Caco-2 (cell line): Measurements from ENCODE around the gene ANAPC4. TPM values are rescaled to one million over a fixed set of nuclear protein-coding genes. Genes with fewer than 3 reads are reported as not detected.

Experiments used
- BruUV-seq: library from RNA; stranded (reverse); fragments of 400-500 nt; replicated peaks from 2 replicates; lab custom pipeline; 2021; lab: Mats Ljungman, UMichigan
- CTCF ChIA-PET: fragments of 300-600 bp; sonication (Branson Sonifier 250); formaldehyde crosslinking; loops from one replicate; lab custom pipeline; 2022; ENCODE audit warnings: antibody characterized with exemption; lab: Charles Lee
- POLR2A ChIA-PET: fragments of 300-600 bp; sonication (Branson Sonifier 250); formaldehyde crosslinking; loops from one replicate; lab custom pipeline; 2022; ENCODE audit warnings: antibody characterized with exemption; lab: Charles Lee
- DNase-seq, 2 experiments: peaks; one replicate each; pipeline versions ENCODE4 v3.0.0 to v3.0.0-alpha.2; 2020 to 2022
- H3K27me3 ChIP-seq: replicated peaks from 2 replicates; pipeline ENCODE4 v1.6.0; 2011; ENCODE audit warnings: low read length; ENCODE audit not compliant: control insufficient read depth, insufficient read depth
- H3K36me3 ChIP-seq: 2 replicates; pipeline ENCODE4 v1.5.1; 2011; ENCODE audit warnings: low read length; ENCODE audit not compliant: control insufficient read depth, insufficient read depth
- H3K4me1 ChIP-seq: fragments of 250-450 bp; sonication (Bioruptor Pico); 2 replicates; pipeline ENCODE4 v1.5.1; 2020; ENCODE audit warnings: mild to moderate bottlenecking
- H3K4me3 ChIP-seq: 2 replicates; pipeline ENCODE4 v1.5.1; 2011; ENCODE audit warnings: low read depth, mild to moderate bottlenecking, control low read depth, low read length
- H3K9me3 ChIP-seq: fragments of 250-450 bp; sonication (Bioruptor Pico); 2 replicates; pipeline ENCODE4 v1.5.1; 2020; ENCODE audit warnings: mild to moderate bottlenecking, moderate library complexity
- H3K27ac Mint-ChIP-seq: one replicate; pipeline ENCODE4 v1.8.0; 2022; ENCODE audit warnings: mixed read lengths; ENCODE audit not compliant: unreplicated experiment
- H3K27me3 Mint-ChIP-seq: one replicate; pipeline ENCODE4 v1.8.0; 2022; ENCODE audit warnings: mixed read lengths; ENCODE audit not compliant: insufficient read depth, unreplicated experiment
- H3K36me3 Mint-ChIP-seq: one replicate; pipeline ENCODE4 v1.8.0; 2022; ENCODE audit warnings: mild to moderate bottlenecking, mixed read lengths; ENCODE audit not compliant: insufficient read depth, unreplicated experiment
- H3K4me1 Mint-ChIP-seq: one replicate; pipeline ENCODE4 v1.8.0; 2022; ENCODE audit warnings: low read depth, mixed read lengths; ENCODE audit not compliant: unreplicated experiment
- H3K4me3 Mint-ChIP-seq: one replicate; pipeline ENCODE4 v1.8.0; 2022; ENCODE audit warnings: mild to moderate bottlenecking, moderate library complexity, mixed read lengths; ENCODE audit not compliant: unreplicated experiment
- H3K9me3 Mint-ChIP-seq: one replicate; pipeline ENCODE4 v1.8.0; 2022; ENCODE audit warnings: mixed read lengths; ENCODE audit not compliant: unreplicated experiment
- CTCF ChIP-seq, 2 experiments: fragments of 200-600 bp in 1 of 2; IDR thresholded peaks; 1 replicate in 1 of 2; 2 replicates in 1 of 2; pipeline versions ENCODE4 v1.5.1 to v1.8.0; 2011 to 2022; ENCODE audit warnings: antibody characterized with exemption in 1 of 2, control low read depth in 1 of 2, inconsistent platforms in 1 of 2, low read depth in 1 of 2, low read length in 1 of 2, mild to moderate bottlenecking in 1 of 2, moderate library complexity in 1 of 2; ENCODE audit not compliant: insufficient read depth in 1 of 2, severe bottlenecking in 1 of 2, unreplicated experiment in 1 of 2
- intact Hi-C: fragments of 100-400 bp; cut with micrococcal nuclease; formaldehyde crosslinking; loops from one replicate; pipeline ENCODE4 v1.10.0; 2022; ENCODE audit not compliant: unreplicated experiment
- total RNA-seq: library from RNA; stranded (reverse); gene quantifications from 2 replicates; pipeline ENCODE4 v1.2.3, GENCODE V29; 2022

Gene ANAPC4
- total RNA-seq, 1 experiment from 2014 or later: 32.3 TPM

- H3K36me3 ChIP-seq: no peaks in the 10 kb centered on the region
- no peak overlapping the region for H3K4me3 ChIP-seq
- Mint-ChIP-seq H3K27ac (no peak overlapping the region), H3K4me3 (no peak overlapping the region), H3K4me1 (no peaks in the 10 kb centered on the region), H3K36me3 (no peaks in the 10 kb centered on the region), H3K27me3 (no peaks in the 10 kb centered on the region), H3K9me3 (no peaks in the 10 kb centered on the region)
- peaks cover 19% of the 10 kb centered on the region for H3K4me1 ChIP-seq
- no TSS peak for BruUV-seq
- peak; percentile 43 to 58 for DNase-seq
- POLR2A ChIA-PET: no interaction called here
- CTCF ChIA-PET: interaction anchor here (1.1 kb wide), 1 partner anchor 319 kb away, joined by 3 read pairs; no protein-coding TSS in a partner anchor
- no peak for TF ChIP-seq CTCF (IDR thresholded peaks at IDR 0.05; ENCODE audit: insufficient read depth in 1 of 2, low read depth in 1 of 2, low read length in 1 of 2, severe bottlenecking in 1 of 2, unreplicated experiment in 1 of 2)
- H3K9me3 ChIP-seq: no peaks in the 10 kb centered on the region
- no peaks in the 10 kb centered on the region for H3K27me3 ChIP-seq
- intact Hi-C loops: loop anchor here (10.0 kb wide), 2 partner anchors 76 to 466 kb away; partner anchors contain the start of gene SMIM20
Observed at GRCh38 chr4:25448379-25449109, 71.5 kb downstream of the ANAPC4 start.

- no peak overlapping the region for H3K4me3 Mint-ChIP-seq
- DNase-seq: no peak
- H3K27me3 ChIP-seq: no peaks in the 10 kb centered on the region
- intact Hi-C loops: loop anchor here (10.0 kb wide), 2 partner anchors 76 to 466 kb away; partner anchors contain the start of gene SMIM20
- no peaks in the 10 kb centered on the region for H3K9me3 ChIP-seq
- H3K4me3 ChIP-seq: no peak overlapping the region
- no peaks in the 10 kb centered on the region for H3K4me1 Mint-ChIP-seq
- ChIA-PET CTCF (interaction anchor here (1.1 kb wide), 1 partner anchor 319 kb away, joined by 3 read pairs; no protein-coding TSS in a partner anchor), POLR2A (no interaction called here)
- peaks cover 19% of the 10 kb centered on the region for H3K4me1 ChIP-seq
- H3K27ac Mint-ChIP-seq: peak overlapping the region; percentile 23
- H3K36me3 ChIP-seq: no peaks in the 10 kb centered on the region
- no peak for TF ChIP-seq CTCF (IDR thresholded peaks at IDR 0.05; ENCODE audit: insufficient read depth in 1 of 2, low read depth in 1 of 2, low read length in 1 of 2, severe bottlenecking in 1 of 2, unreplicated experiment in 1 of 2)
- no peaks in the 10 kb centered on the region for H3K36me3 Mint-ChIP-seq
- no peaks in the 10 kb centered on the region for H3K9me3 Mint-ChIP-seq
- BruUV-seq: no TSS peak
- no peaks in the 10 kb centered on the region for H3K27me3 Mint-ChIP-seq
Observed at GRCh38 chr4:25449270-25449669, 72.2 kb downstream of the ANAPC4 start.

GRCh38 chr4:25449688-25450087, 72.6 kb downstream of the ANAPC4 start:
- no peaks in the 10 kb centered on the region for H3K27me3 Mint-ChIP-seq
- BruUV-seq: no TSS peak
- H3K9me3 Mint-ChIP-seq: no peaks in the 10 kb centered on the region
- H3K4me1 ChIP-seq: peaks cover 19% of the 10 kb centered on the region
- H3K27ac Mint-ChIP-seq: peak overlapping the region; percentile 23
- no peaks in the 10 kb centered on the region for H3K4me1 Mint-ChIP-seq
- no peak overlapping the region for H3K4me3 ChIP-seq
- H3K27me3 ChIP-seq: no peaks in the 10 kb centered on the region
- POLR2A ChIA-PET: no interaction called here
- CTCF ChIA-PET: no interaction called here
- intact Hi-C loops: loop anchor here (10.0 kb wide), 2 partner anchors 75 to 465 kb away; partner anchors contain the start of gene SMIM20
- no peaks in the 10 kb centered on the region for H3K36me3 ChIP-seq
- no peak for TF ChIP-seq CTCF (IDR thresholded peaks at IDR 0.05; ENCODE audit: insufficient read depth in 1 of 2, low read depth in 1 of 2, low read length in 1 of 2, severe bottlenecking in 1 of 2, unreplicated experiment in 1 of 2)
- no peak for DNase-seq
- H3K9me3 ChIP-seq: no peaks in the 10 kb centered on the region
- no peaks in the 10 kb centered on the region for H3K36me3 Mint-ChIP-seq
- H3K4me3 Mint-ChIP-seq: no peak overlapping the region
